DND-41 (cell line): ENCODE results near the gene PSAP.

ENCODE experiments used
- ATAC-seq: fragments of 200-7000 bp; cut with Tn5 transposase; 3 replicates; pipeline ENCODE4 v1.9.1; 2021; ENCODE audit warnings: low read depth; ENCODE audit not compliant: insufficient read depth
- DNase-seq: peaks from one replicate; pipeline ENCODE4 v3.0.0-alpha.2; 2020
- H2AFZ ChIP-seq: 2 replicates; pipeline ENCODE4 v1.6.0; 2012; ENCODE audit warnings: low read depth, low read length
- H3K27ac ChIP-seq: 2 replicates; pipeline ENCODE4 v1.5.1; 2012; ENCODE audit warnings: low read length, inconsistent platforms
- H3K27me3 ChIP-seq: fragments of 200-600 bp; sonication (generic); 2 replicates; pipeline ENCODE4 v1.6.0; 2012; ENCODE audit warnings: low read length, mild to moderate bottlenecking, inconsistent platforms; ENCODE audit not compliant: insufficient read depth, poor library complexity
- H3K36me3 ChIP-seq: 2 replicates; pipeline ENCODE4 v1.5.1; 2012; ENCODE audit warnings: low read length, inconsistent platforms; ENCODE audit not compliant: insufficient read depth
- H3K4me1 ChIP-seq: 2 replicates; pipeline ENCODE4 v1.5.1; 2012; ENCODE audit warnings: mild to moderate bottlenecking, low read length; ENCODE audit not compliant: insufficient read depth
- H3K4me2 ChIP-seq: 2 replicates; pipeline ENCODE4 v1.6.0; 2012; ENCODE audit warnings: mild to moderate bottlenecking, moderate library complexity, low read length, inconsistent platforms; ENCODE audit not compliant: insufficient read depth
- H3K4me3 ChIP-seq, 2 experiments: fragments of 200-600 bp in 1 of 2; shearing (Covaris generic) in 1 of 2; 2 replicates each; pipeline ENCODE4 v1.5.1; 2012 to 2016; ENCODE audit warnings: inconsistent platforms in 2 of 2, low read length in 2 of 2, mild to moderate bottlenecking in 2 of 2, low read depth in 1 of 2, moderate library complexity in 1 of 2
- H3K79me2 ChIP-seq: 2 replicates; pipeline ENCODE4 v1.6.0; 2012; ENCODE audit warnings: low read length, inconsistent platforms; ENCODE audit not compliant: insufficient read depth
- H3K9ac ChIP-seq: 2 replicates; pipeline ENCODE4 v1.6.0; 2012; ENCODE audit warnings: low read depth, mild to moderate bottlenecking, inconsistent platforms, low read length, moderate library complexity
- H3K9me3 ChIP-seq: 2 replicates; pipeline ENCODE4 v1.5.1; 2012; ENCODE audit warnings: low read length, moderate library complexity, mild to moderate bottlenecking, inconsistent platforms; ENCODE audit not compliant: insufficient read depth, severe bottlenecking
- H4K20me1 ChIP-seq: 2 replicates; pipeline ENCODE4 v1.6.0; 2012; ENCODE audit warnings: low read length; ENCODE audit not compliant: insufficient read depth
- CTCF ChIP-seq: IDR thresholded peaks from 2 replicates; pipeline ENCODE4 v1.5.1; 2012; ENCODE audit warnings: borderline replicate concordance, low read length, moderate library complexity, mild to moderate bottlenecking; ENCODE audit not compliant: poor library complexity, severe bottlenecking; ENCODE audit errors: extremely low read depth
- EZH2 ChIP-seq: IDR thresholded peaks from 3 replicates; pipeline ENCODE4 v1.6.1; 2012; ENCODE audit warnings: borderline replicate concordance, low read depth, mild to moderate bottlenecking, moderate library complexity, low read length, inconsistent platforms; ENCODE audit not compliant: severe bottlenecking

Gene PSAP

GRCh38 chr10:71840177-71840957, 10.7 kb downstream of the PSAP start:
- no peak overlapping the region for H3K9ac ChIP-seq
- H2AFZ ChIP-seq, result no peak overlapping the region
- no peaks in the 10 kb centered on the region for H3K27me3 ChIP-seq
- no peaks in the 10 kb centered on the region for H3K9me3 ChIP-seq
- peaks cover 96% of the 10 kb centered on the region for H4K20me1 ChIP-seq
- TF ChIP-seq CTCF (no peak), EZH2 (no peak)
- H3K79me2 ChIP-seq, result peaks cover 100% of the 10 kb centered on the region
- no peak overlapping the region for H3K4me3 ChIP-seq
- peaks cover 73% of the 10 kb centered on the region for H3K4me1 ChIP-seq
- DNase-seq (peak; percentile 72), ATAC-seq (peak; percentile 44)
- no peak overlapping the region for H3K4me2 ChIP-seq
- H3K36me3 ChIP-seq, result peaks cover 48% of the 10 kb centered on the region
- no peak overlapping the region for H3K27ac ChIP-seq

GRCh38 chr10:71838264-71839211, 12.5 kb downstream of the PSAP start:
- peaks cover 94% of the 10 kb centered on the region for H4K20me1 ChIP-seq
- no peaks in the 10 kb centered on the region for H3K9me3 ChIP-seq
- H3K79me2 ChIP-seq, result peaks cover 100% of the 10 kb centered on the region
- no peak overlapping the region for H2AFZ ChIP-seq
- no peak overlapping the region for H3K9ac ChIP-seq
- no peak overlapping the region for H3K4me3 ChIP-seq
- H3K27me3 ChIP-seq, result no peaks in the 10 kb centered on the region
- ATAC-seq (no peak), DNase-seq (no peak)
- TF ChIP-seq EZH2, result no peak
- H3K36me3 ChIP-seq, result peaks cover 59% of the 10 kb centered on the region
- H3K4me2 ChIP-seq, result no peak overlapping the region
- peaks cover 54% of the 10 kb centered on the region for H3K4me1 ChIP-seq
- peak overlapping the region; percentile 64 for H3K27ac ChIP-seq

GRCh38 chr10:71837098-71837827, 13.8 kb downstream of the PSAP start:
- peak overlapping the region; percentile 64 for H3K27ac ChIP-seq
- peaks cover 99% of the 10 kb centered on the region for H3K79me2 ChIP-seq
- peak overlapping the region; percentile 9 for H3K4me2 ChIP-seq
- ATAC-seq (peak; percentile 73), DNase-seq (peak; percentile 64)
- H3K9me3 ChIP-seq, result no peaks in the 10 kb centered on the region
- peak; percentile 81 for TF ChIP-seq CTCF
- no peak for TF ChIP-seq EZH2
- no peaks in the 10 kb centered on the region for H3K27me3 ChIP-seq
- H3K4me3 ChIP-seq, result no peak overlapping the region
- peak overlapping the region; percentile 14; the same call in 1 of the 2 replicates for H3K9ac ChIP-seq
- peaks cover 61% of the 10 kb centered on the region for H3K36me3 ChIP-seq
- peaks cover 92% of the 10 kb centered on the region for H4K20me1 ChIP-seq
- H3K4me1 ChIP-seq, result peaks cover 45% of the 10 kb centered on the region
- H2AFZ ChIP-seq, result no peak overlapping the region
